GM12801 (cell line): Measurements from ENCODE around the gene PRELID1.

Experiments
- CTCF ChIP-seq: IDR thresholded peaks from one replicate; pipeline ENCODE4 v1.5.1; 2011; ENCODE audit warnings: control low read depth; ENCODE audit not compliant: insufficient read length; ENCODE audit errors: extremely low read depth

The PRELID1 gene

DNA sequence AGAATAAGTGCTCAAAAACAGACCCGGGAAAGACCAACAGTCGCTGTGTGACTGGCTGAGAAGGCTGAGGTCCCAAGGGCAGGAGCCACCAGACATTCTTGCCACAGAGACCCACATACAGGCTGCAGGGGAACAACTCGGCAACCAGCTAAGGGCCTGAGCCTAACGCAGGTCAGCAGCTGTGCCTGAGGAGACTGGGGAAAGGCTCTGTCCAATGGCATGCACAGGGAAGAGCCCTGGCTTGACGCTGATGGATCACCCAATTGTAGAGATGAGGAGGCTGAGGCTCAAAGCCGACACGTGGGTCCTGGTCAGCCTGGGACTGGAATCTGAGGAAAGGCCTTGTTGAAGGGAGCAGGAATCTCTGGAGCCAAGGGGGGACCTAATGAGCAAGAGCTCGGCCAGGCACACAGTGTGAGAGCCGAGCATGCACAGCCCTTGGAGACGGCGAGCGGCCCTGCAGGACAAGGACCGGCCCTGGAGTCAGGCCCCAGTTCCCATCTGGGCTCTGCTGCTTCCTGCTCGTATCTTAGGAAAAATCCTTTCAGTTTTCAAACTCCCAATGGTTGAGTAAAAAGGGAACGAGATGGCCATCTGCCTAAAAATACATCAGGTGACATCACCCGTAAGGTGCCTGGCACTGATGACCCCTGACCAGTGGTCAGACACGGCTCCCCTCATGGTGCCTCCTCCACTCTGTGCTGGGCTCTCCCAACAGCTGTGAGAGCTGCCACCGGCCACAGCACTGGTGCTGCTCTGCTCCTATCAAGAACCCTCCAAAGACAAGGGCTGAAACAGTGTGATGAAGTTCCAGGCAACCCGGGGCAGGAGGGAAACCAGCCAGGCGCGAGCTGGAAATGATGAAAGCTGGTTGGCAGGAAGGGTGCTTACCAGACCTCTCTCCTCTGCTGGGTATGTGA, 31.4 kb downstream of the PRELID1 start:
- no peak for TF ChIP-seq CTCF

GRCh38 chr5:177335701-177336065, 32.1 kb downstream of the PRELID1 start:
- TF ChIP-seq CTCF = no peak

- TF ChIP-seq CTCF = no peak
Measured at GRCh38 chr5:177336112-177336511, 32.5 kb downstream of the PRELID1 start.

- TF ChIP-seq CTCF = no peak
Measured at GRCh38 chr5:177336603-177337494, 33.2 kb downstream of the PRELID1 start.

DNA sequence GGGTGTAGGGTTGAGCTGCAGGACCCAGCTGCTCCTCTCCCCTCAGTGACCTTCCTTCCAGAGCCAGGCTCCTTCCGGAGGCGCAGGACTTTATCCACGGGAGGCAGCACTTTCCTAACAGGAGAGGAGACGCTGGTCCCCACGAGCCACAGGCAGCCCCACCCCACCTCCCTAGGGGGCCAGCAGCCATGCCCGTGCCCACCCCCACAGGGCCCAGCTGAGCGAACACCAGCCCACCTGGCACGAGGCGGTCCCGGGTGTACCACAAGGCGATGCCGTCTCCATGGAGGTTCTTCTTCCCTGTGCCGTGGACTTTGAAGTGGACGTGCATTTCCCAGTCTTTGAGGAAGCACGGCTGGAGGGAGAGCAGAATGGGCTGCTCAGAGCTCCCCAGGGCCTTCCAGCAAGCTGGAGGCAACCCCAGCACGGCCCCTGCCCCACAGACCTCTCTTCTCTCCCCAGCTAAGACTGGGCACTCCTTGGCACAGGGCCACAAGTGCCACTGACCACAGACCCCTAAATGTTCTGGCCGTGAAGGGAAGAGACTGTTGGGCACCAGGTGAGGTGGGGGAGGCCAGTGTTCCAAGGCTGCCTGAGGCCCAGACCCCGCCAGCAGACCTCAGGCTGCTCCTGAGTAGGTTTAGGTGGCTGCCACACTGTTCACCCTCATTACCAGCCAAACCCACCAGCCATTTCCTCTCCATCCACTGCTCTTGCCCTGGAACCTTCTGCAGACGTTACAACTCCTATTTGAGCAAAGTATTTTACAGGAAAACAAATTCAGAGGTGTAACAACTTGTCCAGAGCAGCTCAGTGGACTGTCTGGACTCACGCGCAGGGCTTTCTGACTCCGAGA, 34.9 kb downstream of the PRELID1 start:
- TF ChIP-seq CTCF = no peak

DNA sequence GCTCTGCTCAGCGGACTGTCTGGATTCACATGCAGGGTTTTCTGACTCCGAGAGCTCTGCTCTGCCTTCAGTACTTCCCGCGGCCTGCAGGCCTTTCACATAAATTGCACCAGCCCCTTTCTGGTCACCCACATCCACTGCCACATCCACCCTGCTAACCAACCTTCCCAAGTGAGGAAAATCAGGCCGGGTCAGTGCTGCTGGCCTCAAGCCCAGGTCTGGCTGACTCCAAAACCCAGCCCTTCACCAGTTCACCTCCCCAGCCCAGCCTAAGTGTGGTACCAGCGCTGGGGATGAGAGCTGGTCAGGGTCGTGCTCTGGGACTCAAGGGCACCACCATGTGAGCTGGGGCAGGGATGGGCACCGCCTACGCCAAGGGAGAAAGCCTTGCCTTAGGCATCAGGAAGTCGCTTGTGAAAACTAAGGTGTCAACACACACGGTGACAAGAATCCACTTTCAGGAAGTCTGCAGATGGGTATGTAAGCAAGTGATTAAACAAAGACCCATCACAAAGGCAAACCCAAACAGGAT, 35.6 kb downstream of the PRELID1 start:
- no peak for TF ChIP-seq CTCF
